ENCODE data around the gene DNER.

- TF ChIP-seq CTCF (IDR thresholded peaks at IDR 0.05) (no peak), EP300 (IDR thresholded peaks at IDR 0.05) (no peak)
Observed at GRCh38 chr2:229417916-229418315, 296.4 kb downstream of the DNER start.
